Mucosa of stomach (tissue), 1 donor: Measurements from ENCODE around the gene DNAJC21.

Source experiments
- H3K27me3 ChIP-seq: one replicate; pipeline ENCODE4 v1.7.0; 2013; ENCODE audit warnings: mild to moderate bottlenecking, low read length; ENCODE audit not compliant: control insufficient read depth, insufficient read depth
- H3K36me3 ChIP-seq: one replicate; pipeline ENCODE4 v1.7.0; 2013; ENCODE audit warnings: low read length; ENCODE audit not compliant: control insufficient read depth, insufficient read depth
- H3K4me1 ChIP-seq: one replicate; pipeline ENCODE4 v1.7.0; 2013; ENCODE audit warnings: mild to moderate bottlenecking, low read length; ENCODE audit not compliant: control insufficient read depth, insufficient read depth
- H3K4me3 ChIP-seq: one replicate; pipeline ENCODE4 v1.7.0; 2013; ENCODE audit warnings: low read length
- H3K9ac ChIP-seq: one replicate; pipeline ENCODE4 v1.7.0; 2013; ENCODE audit warnings: mild to moderate bottlenecking, low read length, moderate library complexity
- H3K9me3 ChIP-seq: one replicate; pipeline ENCODE4 v1.7.0; 2013; ENCODE audit warnings: mild to moderate bottlenecking, low read length, moderate library complexity; ENCODE audit not compliant: control insufficient read depth
- donor health status: Pancreatic carcinoma.

DNAJC21 gene

DNA sequence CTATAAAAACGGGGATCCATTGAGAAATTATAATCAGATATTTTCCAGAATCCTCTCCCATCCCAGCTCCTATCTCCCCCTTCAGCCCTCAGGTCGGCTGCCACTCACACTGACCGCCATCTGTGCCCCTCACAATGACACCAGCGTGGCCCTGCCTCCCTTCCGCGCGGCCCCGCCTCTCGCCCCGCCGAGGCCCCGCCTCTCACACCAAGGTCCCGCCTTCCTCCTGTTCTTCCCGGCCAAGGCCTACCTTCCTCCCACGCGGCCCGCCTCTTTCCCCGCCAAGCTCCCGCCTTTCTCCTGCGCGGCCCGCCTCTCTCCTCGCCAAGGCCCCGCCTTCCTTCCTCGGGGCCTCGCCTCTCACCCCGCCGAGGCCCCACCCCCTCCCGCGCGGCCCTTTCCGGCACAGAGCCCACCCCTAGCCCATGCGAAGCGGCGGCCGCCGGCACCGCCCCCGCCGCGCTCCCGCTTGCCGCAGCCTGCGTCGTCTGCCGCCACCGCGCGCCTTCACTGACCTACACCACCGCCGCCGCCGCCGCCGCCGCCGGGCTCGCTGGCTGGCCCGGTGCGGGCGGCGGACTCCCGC, at the start of gene DNAJC21:
Gene DNAJC21, plus strand, starts transcription at position 426 of the 586 bp plus-strand sequence. CDS start 261 bp downstream, outside the sequence.
- peaks cover 6% of the 10 kb centered on the region for H3K4me1 ChIP-seq
- peak within 1 kb of the TSS; percentile 92 for H3K9ac ChIP-seq
- peak within 1 kb of the TSS; percentile 45 for H3K4me3 ChIP-seq
- no peaks in the 10 kb centered on the region for H3K9me3 ChIP-seq
- H3K36me3 ChIP-seq, result no peaks in the 10 kb centered on the region
- H3K27me3 ChIP-seq, result no peaks in the 10 kb centered on the region

DNA sequence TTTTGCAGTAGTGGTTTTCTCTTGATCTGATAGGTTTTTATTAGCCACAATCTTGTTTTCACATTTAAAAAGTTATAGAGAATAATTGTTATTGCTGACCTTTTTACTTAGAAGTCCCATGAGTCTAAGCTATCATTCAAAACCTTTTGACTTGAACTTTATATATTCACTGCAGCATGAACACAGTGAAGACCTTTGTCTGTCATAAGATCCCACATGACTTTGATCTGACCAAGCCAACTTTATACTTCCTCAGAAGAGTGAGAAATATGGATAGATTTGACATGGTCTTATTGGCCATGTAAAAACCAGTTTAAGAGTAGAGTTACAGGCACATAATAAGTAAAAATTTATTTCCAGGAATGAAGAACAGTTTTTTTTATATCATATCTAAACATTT, 48.1 kb upstream of the DNAJC21 start:
- Histone ChIP-seq H3K4me3 (no peak overlapping the region), H3K4me1 (no peaks in the 10 kb centered on the region), H3K27me3 (no peaks in the 10 kb centered on the region), H3K9me3 (no peaks in the 10 kb centered on the region), H3K9ac (no peak overlapping the region), H3K36me3 (no peaks in the 10 kb centered on the region)

DNA sequence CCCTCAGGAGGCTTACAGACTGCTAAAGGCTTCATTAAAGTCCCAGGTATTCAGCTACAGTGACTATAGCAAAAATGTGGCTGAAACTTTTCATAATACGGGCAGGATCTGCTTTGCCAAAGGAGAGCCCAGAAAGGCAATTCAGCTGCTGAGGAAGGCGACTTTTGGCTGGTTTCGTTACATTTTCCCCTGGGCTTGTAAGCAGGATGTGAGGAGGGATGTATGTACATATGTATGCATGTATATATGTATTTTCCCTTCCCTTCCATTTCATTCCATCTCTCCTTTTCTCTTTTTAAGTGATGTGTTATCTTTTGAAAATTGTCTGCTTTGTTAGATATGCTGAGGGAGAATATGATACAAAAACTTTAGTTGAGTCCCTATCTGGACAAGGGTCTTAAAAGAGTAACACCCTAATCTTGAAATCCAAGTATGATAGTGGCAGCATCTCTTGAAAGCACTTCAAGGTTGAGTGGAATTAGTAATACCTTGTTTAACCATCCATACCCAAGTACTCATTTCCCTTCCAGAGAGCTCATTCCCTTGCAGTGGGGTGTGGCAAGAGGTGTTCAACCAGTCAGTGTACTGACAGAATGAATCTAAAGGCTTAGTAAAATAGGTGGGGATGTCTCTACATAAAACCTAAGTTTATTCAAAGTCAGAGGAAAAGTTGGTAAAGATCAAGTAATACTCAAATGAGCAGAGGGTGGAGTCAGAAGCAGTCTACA, 42.8 kb upstream of the DNAJC21 start:
- H3K36me3 ChIP-seq, result no peaks in the 10 kb centered on the region
- H3K4me1 ChIP-seq, result no peaks in the 10 kb centered on the region
- no peaks in the 10 kb centered on the region for H3K27me3 ChIP-seq

GRCh38 chr5:34889394-34889793, 40.0 kb upstream of the DNAJC21 start:
- H3K36me3 ChIP-seq, result no peaks in the 10 kb centered on the region
- no peak overlapping the region for H3K4me3 ChIP-seq
- no peak overlapping the region for H3K9ac ChIP-seq
- no peaks in the 10 kb centered on the region for H3K4me1 ChIP-seq
- H3K9me3 ChIP-seq, result no peaks in the 10 kb centered on the region
- H3K27me3 ChIP-seq, result no peaks in the 10 kb centered on the region

More for the DNA sequence above, 42.8 kb upstream of the DNAJC21 start:
- no peaks in the 10 kb centered on the region for H3K9me3 ChIP-seq
- H3K9ac ChIP-seq, result no peak overlapping the region
- H3K4me3 ChIP-seq, result no peak overlapping the region

GRCh38 chr5:34891981-34892380, 37.4 kb upstream of the DNAJC21 start:
- Histone ChIP-seq H3K9me3 (no peaks in the 10 kb centered on the region), H3K4me3 (no peak overlapping the region), H3K27me3 (no peaks in the 10 kb centered on the region), H3K4me1 (no peaks in the 10 kb centered on the region), H3K36me3 (no peaks in the 10 kb centered on the region), H3K9ac (no peak overlapping the region)

DNA sequence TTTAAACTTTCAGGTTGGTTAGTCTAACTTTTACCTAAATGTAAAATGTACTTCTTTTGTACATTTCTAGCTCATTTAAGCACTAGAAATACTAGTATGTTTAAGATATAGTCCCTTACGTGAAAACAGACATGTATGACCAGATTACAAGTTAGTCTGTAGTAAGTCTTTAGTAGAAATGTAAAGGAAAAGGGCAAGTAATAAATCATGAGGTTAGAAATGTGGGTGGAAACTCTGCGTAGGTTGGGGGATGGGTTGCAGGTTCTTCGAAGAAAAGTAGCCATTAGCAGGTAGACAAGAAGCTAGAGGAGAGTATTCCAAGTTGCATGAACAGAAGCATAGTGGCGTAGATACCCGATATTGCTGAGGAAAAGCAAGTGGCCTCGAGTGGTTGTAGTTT, 36.9 kb upstream of the DNAJC21 start:
- H3K9me3 ChIP-seq, result no peaks in the 10 kb centered on the region
- no peaks in the 10 kb centered on the region for H3K27me3 ChIP-seq

GRCh38 chr5:34894716-34895115, 34.6 kb upstream of the DNAJC21 start:
- Histone ChIP-seq H3K9ac (no peak overlapping the region), H3K36me3 (no peaks in the 10 kb centered on the region), H3K4me1 (no peaks in the 10 kb centered on the region), H3K27me3 (no peaks in the 10 kb centered on the region), H3K9me3 (no peaks in the 10 kb centered on the region), H3K4me3 (no peak overlapping the region)

More for the DNA sequence above, 36.9 kb upstream of the DNAJC21 start:
- Histone ChIP-seq H3K36me3 (no peaks in the 10 kb centered on the region), H3K4me1 (no peaks in the 10 kb centered on the region), H3K4me3 (no peak overlapping the region), H3K9ac (no peak overlapping the region)

- Histone ChIP-seq H3K9me3 (no peaks in the 10 kb centered on the region), H3K4me1 (no peaks in the 10 kb centered on the region), H3K9ac (no peak overlapping the region), H3K4me3 (no peak overlapping the region), H3K27me3 (no peaks in the 10 kb centered on the region), H3K36me3 (no peaks in the 10 kb centered on the region)
Measured at GRCh38 chr5:34895641-34896419, 33.5 kb upstream of the DNAJC21 start.

DNA sequence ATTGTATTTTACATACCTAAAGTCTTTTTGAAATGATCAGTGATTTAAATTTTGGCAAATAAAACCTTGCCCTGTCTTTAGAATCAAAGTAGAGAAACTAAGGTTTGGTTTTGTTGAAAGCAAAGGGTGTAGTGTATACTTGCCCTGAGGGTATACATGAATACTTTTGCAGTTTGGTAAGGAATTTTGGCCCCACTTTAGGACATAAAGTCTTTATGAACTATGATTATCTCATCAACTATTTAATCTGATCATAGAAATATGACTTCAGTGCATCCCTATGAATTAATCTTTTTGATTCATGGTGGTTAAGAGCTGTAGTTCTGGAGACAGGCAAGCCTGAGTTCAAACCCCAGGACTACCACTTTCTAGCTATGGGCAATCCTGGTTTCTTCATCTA, 31.7 kb upstream of the DNAJC21 start:
- no peaks in the 10 kb centered on the region for H3K36me3 ChIP-seq
- H3K27me3 ChIP-seq, result no peaks in the 10 kb centered on the region
- no peak overlapping the region for H3K9ac ChIP-seq
- H3K4me1 ChIP-seq, result no peaks in the 10 kb centered on the region
- no peak overlapping the region for H3K4me3 ChIP-seq
- no peaks in the 10 kb centered on the region for H3K9me3 ChIP-seq

GRCh38 chr5:34898258-34898895, 31.0 kb upstream of the DNAJC21 start:
- H3K9me3 ChIP-seq, result no peaks in the 10 kb centered on the region
- no peak overlapping the region for H3K4me3 ChIP-seq
- no peak overlapping the region for H3K9ac ChIP-seq
- no peaks in the 10 kb centered on the region for H3K27me3 ChIP-seq
- H3K36me3 ChIP-seq, result no peaks in the 10 kb centered on the region
- no peaks in the 10 kb centered on the region for H3K4me1 ChIP-seq

- H3K9me3 ChIP-seq, result no peaks in the 10 kb centered on the region
- no peak overlapping the region for H3K4me3 ChIP-seq
- H3K27me3 ChIP-seq, result no peaks in the 10 kb centered on the region
- H3K4me1 ChIP-seq, result no peaks in the 10 kb centered on the region
- no peaks in the 10 kb centered on the region for H3K36me3 ChIP-seq
- H3K9ac ChIP-seq, result no peak overlapping the region
Measured at GRCh38 chr5:34899066-34899465, 30.3 kb upstream of the DNAJC21 start.

DNA sequence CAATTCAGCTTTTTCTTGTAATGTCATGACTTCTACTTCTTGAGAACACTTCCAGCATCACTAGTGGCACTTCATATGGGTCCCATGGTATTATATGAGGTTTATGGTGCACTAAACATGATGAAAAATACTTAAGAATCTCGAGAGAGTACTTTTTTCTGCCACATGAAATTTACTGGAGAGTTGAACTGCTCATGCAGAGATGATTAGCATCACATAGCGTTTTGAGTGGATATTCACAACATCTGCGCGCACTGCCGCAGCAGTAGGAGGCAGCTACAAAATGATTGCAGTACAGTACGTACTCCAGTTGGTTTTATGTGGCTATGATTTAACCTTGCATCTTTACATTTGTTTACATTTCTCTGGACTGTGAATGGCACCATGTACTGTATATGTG, 28.7 kb upstream of the DNAJC21 start:
- no peaks in the 10 kb centered on the region for H3K9me3 ChIP-seq
- H3K36me3 ChIP-seq, result no peaks in the 10 kb centered on the region
- no peak overlapping the region for H3K4me3 ChIP-seq
- no peaks in the 10 kb centered on the region for H3K27me3 ChIP-seq
- H3K4me1 ChIP-seq, result no peaks in the 10 kb centered on the region
- H3K9ac ChIP-seq, result no peak overlapping the region
